A549 (cell line): ENCODE measurements around the gene ADARB2.

Source experiments
- BHLHE40 ChIP-seq: IDR thresholded peaks from 2 replicates; pipeline ENCODE4 v1.6.1; 2012; ENCODE audit warnings: low read depth, low read length, inconsistent platforms
- CTCF ChIP-seq: fragments of >200 bp; sonication (Bioruptor Twin); formaldehyde crosslinking; IDR thresholded peaks from 3 replicates; pipeline ENCODE4 v1.5.1; 2016
- ELK1 ChIP-seq: fragments of 150-350 bp; IDR thresholded peaks from 2 replicates; pipeline ENCODE4 v1.6.1; 2014; ENCODE audit warnings: low read depth, mild to moderate bottlenecking, low read length
- EP300 ChIP-seq, 2 experiments: fragments of >200 bp; sonication (Bioruptor Twin); formaldehyde crosslinking; IDR thresholded peaks; 2 replicates in 1 of 2; 3 replicates in 1 of 2; pipeline ENCODE4 v1.6.1; 2016 to 2017
- ESRRA ChIP-seq: fragments of 150-350 bp; IDR thresholded peaks from 2 replicates; pipeline ENCODE4 v1.6.1; 2014; ENCODE audit warnings: mild to moderate bottlenecking, low read length, borderline replicate concordance
- FOSB ChIP-seq: fragments of 250-450 bp; sonication (Bioruptor Pico); IDR thresholded peaks from 2 replicates; pipeline ENCODE4 v1.5.0; 2020; ENCODE audit warnings: mild to moderate bottlenecking, moderate library complexity
- MAX ChIP-seq: IDR thresholded peaks from 2 replicates; pipeline ENCODE4 v1.6.1; 2012
- POLR2A ChIP-seq: IDR thresholded peaks from 2 replicates; pipeline ENCODE4 v1.6.1; 2012; ENCODE audit warnings: mild to moderate bottlenecking, low read length
- POLR2AphosphoS2 ChIP-seq: conservative IDR thresholded peaks from 2 replicates; pipeline ENCODE4 v1.6.1; 2012; ENCODE audit warnings: low read length, improper control_type of control experiment, inconsistent platforms
- REST ChIP-seq: fragments of 200-600 bp; sonication (generic); IDR thresholded peaks from 2 replicates; pipeline ENCODE4 v1.6.1; 2016; ENCODE audit warnings: antibody characterized with exemption, mild to moderate bottlenecking, moderate library complexity
- RFX5 ChIP-seq: fragments of 450-650 bp; IDR thresholded peaks from 2 replicates; pipeline ENCODE4 v1.7.1; 2014; ENCODE audit warnings: antibody characterized with exemption, mild to moderate bottlenecking, moderate library complexity
- SMC3 ChIP-seq: fragments of >200 bp; sonication (Bioruptor Twin); formaldehyde crosslinking; IDR thresholded peaks from 3 replicates; pipeline ENCODE4 v1.6.1; 2018; ENCODE audit warnings: inconsistent platforms
- SREBF2 ChIP-seq: fragments of 450-650 bp; IDR thresholded peaks from 2 replicates; pipeline ENCODE4 v1.6.1; 2014; ENCODE audit warnings: mild to moderate bottlenecking, moderate library complexity
- TP53 ChIP-seq: fragments of 250-450 bp; sonication (Bioruptor Pico); IDR thresholded peaks from 2 replicates; pipeline ENCODE4 v1.5.0; 2021; ENCODE audit warnings: mild to moderate bottlenecking, moderate library complexity

GRCh38 chr10:1162481-1163203, 574.7 kb downstream of the ADARB2 start:
- no peak for TF ChIP-seq POLR2AphosphoS2
- TF ChIP-seq ESRRA, result no peak
- no peak for TF ChIP-seq POLR2A
- TF ChIP-seq CTCF, result no peak
- no peak for TF ChIP-seq TP53 (CRISPR knock-in tag)
- no peak for TF ChIP-seq REST
- TF ChIP-seq MAX, result no peak
- no peak for TF ChIP-seq EP300 (IDR thresholded peaks at IDR 0.05)
- no peak for TF ChIP-seq SREBF2
- TF ChIP-seq FOSB (CRISPR knock-in tag), result no peak
- TF ChIP-seq ELK1, result no peak
- no peak for TF ChIP-seq BHLHE40
- TF ChIP-seq SMC3, result no peak
- no peak for TF ChIP-seq RFX5
